K562 (cell line): ENCODE measurements around the gene PHEX. TPM values are rescaled to one million over a fixed set of nuclear protein-coding genes. Genes with fewer than 3 reads are reported as not detected.

ENCODE experiments used
- ATAC-seq: fragments of 200-7000 bp; cut with Tn5 transposase; 3 replicates; pipeline ENCODE4 v1.9.1; 2020; ENCODE audit warnings: moderate library complexity
- BruUV-seq: library from RNA; stranded (reverse); fragments of 400-500 nt; replicated peaks from 2 replicates; lab custom pipeline; 2021; lab: Mats Ljungman, UMichigan
- CTCF ChIA-PET: fragments of 300-600 bp; formaldehyde crosslinking; extraction: SDS; loops from one replicate; lab custom pipeline; 2021; ENCODE audit warnings: low intra/inter-chr PET ratio; lab: Yijun Ruan, JAX
- POLR2A ChIA-PET: fragments of 300-600, 350-650 bp; sonication (Branson Sonifier 250); formaldehyde crosslinking; extraction: SDS; loops from one replicate; lab custom pipeline; 2021; ENCODE audit warnings: antibody characterized with exemption, inconsistent platforms; lab: Yijun Ruan, JAX
- DNase-seq, 4 experiments: peaks; one replicate each; pipeline versions ENCODE4 v3.0.0 to v3.0.0-alpha.2; 2011 to 2018; ENCODE audit warnings: low spot score in 3 of 4, mixed read lengths in 3 of 4; ENCODE audit errors: extremely low read depth in 1 of 4
- FAIRE-seq: peaks from 2 replicates; lab custom pipeline; 2011; peaks lifted over from hg19 to GRCh38; lab: Jason Lieb, UNC
- H2AFZ ChIP-seq: 2 replicates; pipeline ENCODE4 v1.6.0; 2011; ENCODE audit warnings: low read depth, low read length, control low read depth, inconsistent platforms
- H3K27ac ChIP-seq: fragments of 200-600 bp; 3 replicates; pipeline ENCODE4 v1.8.0; 2011; ENCODE audit warnings: low read depth, mild to moderate bottlenecking, control low read depth, inconsistent platforms, low read length, moderate library complexity, mixed read lengths; ENCODE audit errors: extremely low read depth
- H3K27me3 ChIP-seq, 2 experiments: fragments of 300-600 bp in 1 of 2; 2 replicates in 1 of 2; 3 replicates in 1 of 2; pipeline versions ENCODE4 v1.6.0 to v1.8.0; 2011; ENCODE audit warnings: inconsistent platforms in 2 of 2, low read length in 2 of 2, mild to moderate bottlenecking in 1 of 2, mixed read lengths in 1 of 2, moderate library complexity in 1 of 2; ENCODE audit not compliant: control insufficient read depth in 2 of 2, insufficient read depth in 2 of 2
- H3K36me3 ChIP-seq: fragments of 300-600 bp; 3 replicates; pipeline ENCODE4 v1.8.0; 2011; ENCODE audit warnings: mild to moderate bottlenecking, low read length, inconsistent platforms; ENCODE audit not compliant: control insufficient read depth, insufficient read depth
- H3K4me1 ChIP-seq, 2 experiments: fragments of 200-600 bp in 1 of 2; replicated peaks in 1 of 2; 2 replicates in 1 of 2; 3 replicates in 1 of 2; pipeline versions ENCODE4 v1.5.1 to v1.8.0; 2011; ENCODE audit warnings: inconsistent platforms in 2 of 2, low read length in 2 of 2, mild to moderate bottlenecking in 1 of 2, mixed read lengths in 1 of 2, moderate library complexity in 1 of 2; ENCODE audit not compliant: control insufficient read depth in 2 of 2, insufficient read depth in 2 of 2
- H3K4me2 ChIP-seq: 2 replicates; pipeline ENCODE4 v1.6.1; 2011; ENCODE audit warnings: low read length, control low read depth, inconsistent platforms, mixed read lengths; ENCODE audit not compliant: insufficient read depth
- H3K4me3 ChIP-seq: fragments of 200-600 bp; sonication (generic), shearing (Covaris generic); 2 replicates; pipeline ENCODE4 v1.5.1; 2016; ENCODE audit warnings: control low read depth, inconsistent platforms
- H3K79me2 ChIP-seq: fragments of 200-600 bp; 3 replicates; pipeline ENCODE4 v1.8.0; 2011; ENCODE audit warnings: low read length, inconsistent platforms; ENCODE audit not compliant: control insufficient read depth, insufficient read depth
- H3K9ac ChIP-seq, 2 experiments: 2 replicates each; pipeline versions ENCODE4 v1.6.0 to v1.6.1; 2011; ENCODE audit warnings: low read depth in 2 of 2, low read length in 2 of 2, control low read depth in 1 of 2, inconsistent platforms in 1 of 2, mild to moderate bottlenecking in 1 of 2, mixed read lengths in 1 of 2; ENCODE audit not compliant: insufficient read depth in 1 of 2
- H3K9me1 ChIP-seq: one replicate; pipeline ENCODE4 v1.6.0; 2011; ENCODE audit warnings: inconsistent platforms, mild to moderate bottlenecking, low read length, moderate library complexity; ENCODE audit not compliant: control insufficient read depth, insufficient read depth
- H3K9me3 ChIP-seq: replicated peaks from 2 replicates; pipeline ENCODE4 v1.5.1; 2011; ENCODE audit warnings: low read depth, low read length, inconsistent platforms; ENCODE audit not compliant: control insufficient read depth, insufficient read depth
- H4K20me1 ChIP-seq: replicated peaks from 2 replicates; pipeline ENCODE4 v1.6.1; 2011; ENCODE audit warnings: low read length, inconsistent platforms, mixed read lengths; ENCODE audit not compliant: control insufficient read depth, insufficient read depth
- HNRNPL ChIP-seq: fragments of 200-400 bp; formaldehyde crosslinking; IDR thresholded peaks from 2 replicates; pipeline ENCODE4 v1.6.1; 2017; ENCODE audit warnings: low read depth, mild to moderate bottlenecking, low read length
- HOMEZ ChIP-seq: fragments of 250-450 bp; sonication (Bioruptor Pico); IDR thresholded peaks from 2 replicates; pipeline ENCODE4 v1.4.0; 2020; ENCODE audit warnings: mild to moderate bottlenecking, moderate library complexity
- NRF1 ChIP-seq, 2 experiments: fragments of 450-650 bp; IDR thresholded peaks in 1 of 2; conservative IDR thresholded peaks in 1 of 2; 2 replicates each; pipeline ENCODE4 v1.6.1; 2014; ENCODE audit warnings: mild to moderate bottlenecking in 2 of 2
- PTRF ChIP-seq: fragments of 450-650 bp; IDR thresholded peaks from 2 replicates; pipeline ENCODE4 v1.6.1; 2016; ENCODE audit warnings: mild to moderate bottlenecking, missing genetic modification characterization, missing compliant biosample characterization
- SIN3A ChIP-seq, 2 experiments: fragments of 150-350 bp in 1 of 2; IDR thresholded peaks; 2 replicates each; pipeline ENCODE4 v1.6.1; 2011 to 2016; ENCODE audit warnings: borderline replicate concordance in 2 of 2, low read depth in 2 of 2, low read length in 2 of 2, mild to moderate bottlenecking in 2 of 2, moderate library complexity in 2 of 2; ENCODE audit not compliant: control insufficient read depth in 1 of 2
- ZC3H4 ChIP-seq: sonication (generic); formaldehyde crosslinking; IDR thresholded peaks from 2 replicates; pipeline ENCODE4 v1.9.0; 2021; ENCODE audit warnings: missing genetic modification reagents, borderline replicate concordance
- WGBS: fragments of 100-300 bp; shearing (Covaris generic); methylation state at CpG from one replicate; pipeline ENCODE4 v1.1.6; 2016; ENCODE audit warnings: low coverage, mixed read lengths; ENCODE audit not compliant: insufficient coverage; ENCODE audit errors: missing lambda C conversion rate; 5-methylcytosine and 5-hydroxymethylcytosine counted together
- in situ Hi-C: fragments of 300-500 bp; cut with MboI; formaldehyde crosslinking; loops from 4 replicates; pipeline ENCODE4 v1.15.0; 2018; ENCODE audit warnings: inconsistent platforms, mixed read lengths
- intact Hi-C: fragments of 100-400 bp; cut with micrococcal nuclease; formaldehyde crosslinking; loops from 2 replicates; pipeline ENCODE4 v1.14.2; 2022
- polyA plus RNA-seq, 8 experiments: library from polyadenylated mRNA; depleted of rRNA in 4 of 8; stranded (reverse) in 5 of 8; unstranded in 3 of 8; fragments of >200 nt; fragmentation: Nextera tagmentation in 2 of 8; fragmentation: Illumina TruSeq in 1 of 8; extraction: Ambion mirVana in 2 of 8; extraction: Trizol in 1 of 8; gene quantifications; 2 replicates each; pipeline versions ENCODE4 v1.2.1 to v1.2.3, GENCODE V29; 2011 to 2014; ENCODE audit warnings: inconsistent platforms in 1 of 8, missing spikeins in 1 of 8
- total RNA-seq, 7 experiments: library from RNA; depleted of rRNA in 6 of 7; stranded (reverse); fragments of >200 nt in 6 of 7; fragmentation: Illumina TruSeq in 2 of 7; extraction: Trizol in 2 of 7; gene quantifications; 2 replicates each; pipeline versions ENCODE4 v1.2.1 to v1.2.3, GENCODE V29; 2011 to 2021; ENCODE audit warnings: low replicate concordance in 1 of 7
- TF ChIP-seq, protein P1 (sequence below): fragments of 250-450 bp; sonication (Bioruptor Pico); IDR thresholded peaks from 2 replicates; pipeline ENCODE4 v1.8.0; 2021; ENCODE audit warnings: borderline replicate concordance, mild to moderate bottlenecking, moderate library complexity; ENCODE audit not compliant: poor library complexity, severe bottlenecking

The PHEX gene
- total and polyA plus RNA-seq, 9 of the 15 experiments (the other 6 are each of a cell fraction or from before 2014, with no cell fraction given): 0.01 to 0.11 (median 0.04) TPM; not detected in 6

GRCh38 chrX:22164770-22165388 is 132.8 kb downstream of the PHEX start:
- intact Hi-C loops: no loop called here

More at GRCh38 chrX:22164770-22165388, 132.8 kb downstream of the PHEX start:
- POLR2A ChIA-PET: no interaction called here
- no peak overlapping the region for H2AFZ ChIP-seq
- H3K4me3 ChIP-seq: no peak overlapping the region
- no peaks in the 10 kb centered on the region for H4K20me1 ChIP-seq
- H3K9me1 ChIP-seq: no peaks in the 10 kb centered on the region
- DNase-seq (no peak), FAIRE-seq (no peak), ATAC-seq (no peak)
- H3K36me3 ChIP-seq: no peaks in the 10 kb centered on the region
- CTCF ChIA-PET: no interaction called here
- H3K9ac ChIP-seq: no peak overlapping the region
- no peaks in the 10 kb centered on the region for H3K79me2 ChIP-seq
- BruUV-seq: no TSS peak
- in situ Hi-C loops: no loop called here
- no peaks in the 10 kb centered on the region for H3K4me1 ChIP-seq
- no peak overlapping the region for H3K27ac ChIP-seq
- no peak for TF ChIP-seq PTRF
- no peak for TF ChIP-seq SIN3A (IDR thresholded peaks at IDR 0.05; ENCODE audit: borderline replicate concordance in 2 of 2, control insufficient read depth in 1 of 2, low read depth in 2 of 2, low read length in 2 of 2)
- no peak for TF ChIP-seq NRF1 (conservative IDR thresholded peaks at IDR 0.05 in 1 of 2, IDR thresholded peaks at IDR 0.05 in 1 of 2)
- TF ChIP-seq ZC3H4 (CRISPR knock-in tag): no peak
- TF ChIP-seq, protein P1, sequence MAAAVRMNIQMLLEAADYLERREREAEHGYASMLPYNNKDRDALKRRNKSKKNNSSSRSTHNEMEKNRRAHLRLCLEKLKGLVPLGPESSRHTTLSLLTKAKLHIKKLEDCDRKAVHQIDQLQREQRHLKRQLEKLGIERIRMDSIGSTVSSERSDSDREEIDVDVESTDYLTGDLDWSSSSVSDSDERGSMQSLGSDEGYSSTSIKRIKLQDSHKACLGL (CRISPR knock-in tag): no peak
- no peak for TF ChIP-seq HOMEZ (CRISPR knock-in tag)
- TF ChIP-seq HNRNPL: no peak
- H3K4me2 ChIP-seq: no peak overlapping the region
- WGBS: 5% methylated on average over 3 of the region's 3 CpGs
- H3K27me3 ChIP-seq: no peaks in the 10 kb centered on the region
- H3K9me3 ChIP-seq: no peaks in the 10 kb centered on the region
